K562 treated with DMSO at 1 percent for 4 hours (cell line): ENCODE measurements around the gene LSM8. TPM values are rescaled to one million over a fixed set of nuclear protein-coding genes. Genes with fewer than 3 reads are reported as not detected.

Experiments used
- total RNA-seq: library from RNA; unstranded; fragments of 300-600 nt; gene quantifications from 2 replicates; pipeline ENCODE4 v1.2.3, GENCODE V29; 2022; ENCODE audit not compliant: insufficient read depth

LSM8 gene
- 69.2 and 73.6 TPM in 2 replicates for total RNA-seq

DNA sequence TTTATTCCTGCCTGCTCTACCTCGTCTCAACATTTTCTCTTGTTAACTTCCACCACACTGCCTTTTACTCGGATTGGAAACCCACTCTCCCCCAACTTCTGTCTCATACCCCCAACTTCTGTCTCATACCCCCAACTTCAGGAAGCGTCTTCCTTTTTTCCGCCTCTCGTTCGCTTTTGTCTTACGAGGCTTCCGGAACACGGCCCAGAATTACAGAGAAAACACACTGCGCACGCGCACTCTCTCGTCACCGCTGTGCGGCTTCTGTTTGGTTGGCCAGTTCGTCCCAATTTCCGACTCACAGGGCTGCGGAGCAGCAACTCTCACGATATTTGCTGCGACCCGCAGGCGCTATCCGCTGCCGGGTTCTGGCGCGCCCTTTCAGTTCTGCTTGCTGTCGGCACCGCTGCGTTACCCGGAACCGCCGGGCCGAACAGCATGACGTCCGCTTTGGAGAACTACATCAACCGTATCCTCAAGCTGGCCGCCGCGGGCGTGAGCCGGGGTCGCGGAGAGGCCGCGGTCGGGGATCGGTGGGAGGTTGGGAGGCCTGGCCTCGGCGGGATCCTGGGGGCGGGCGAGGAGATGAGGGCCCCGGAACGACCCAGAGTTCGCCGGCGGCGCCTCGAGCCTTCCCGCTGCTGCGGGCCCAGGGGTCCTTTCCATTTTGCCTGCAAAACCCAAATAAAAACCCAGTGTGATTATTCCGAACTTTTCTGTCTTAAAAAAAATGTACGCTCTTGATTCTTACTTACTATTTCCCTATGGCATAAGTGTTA is at the start of gene LSM8:
Gene LSM8, plus strand, starts transcription at position 379 of the 779 bp plus-strand sequence. Its CDS starts 60 bp downstream, at position 439.

DNA sequence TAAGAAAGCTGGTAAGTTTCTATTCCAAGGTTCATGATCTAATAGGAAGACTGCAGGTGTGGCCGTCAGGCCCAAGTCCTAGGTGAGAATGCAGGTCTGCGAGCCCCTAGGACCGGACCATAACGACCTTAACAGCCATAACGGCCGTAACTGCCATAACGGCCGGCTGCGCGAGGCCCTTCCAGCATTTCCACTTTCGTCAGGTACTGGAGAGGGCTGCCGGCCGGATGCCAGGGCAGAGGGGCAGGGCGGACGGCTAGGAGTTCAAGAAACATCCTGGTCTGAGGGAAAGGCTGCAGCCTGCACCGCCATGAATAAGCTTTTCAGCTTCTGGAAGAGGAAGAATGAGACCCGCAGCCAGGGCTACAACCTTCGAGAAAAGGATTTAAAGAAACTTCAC is 40.6 kb downstream of the LSM8 start, which contains the start of gene ANKRD7:
Gene ANKRD7, plus strand, starts transcription at position 184 of the 400 bp plus-strand sequence. Its CDS starts 127 bp downstream, at position 311.

Other genes starting within 250 kb of the LSM8 start
- gene ANKRD7, start 40.5 kb downstream of the LSM8 start, total RNA-seq, result not detected in 2 replicates